Measurements from ENCODE around the gene DCLRE1C. TPM values are rescaled to one million over a fixed set of nuclear protein-coding genes. Genes with fewer than 3 reads are reported as not detected.
"Not testable (repeated sequence)": the region's sequence is repeated elsewhere in the genome, so short reads cannot be mapped to it uniquely, and the experiment has no call there.

DCLRE1C gene
- polyA plus RNA-seq, 1 donor, result 23.3 TPM

DNA sequence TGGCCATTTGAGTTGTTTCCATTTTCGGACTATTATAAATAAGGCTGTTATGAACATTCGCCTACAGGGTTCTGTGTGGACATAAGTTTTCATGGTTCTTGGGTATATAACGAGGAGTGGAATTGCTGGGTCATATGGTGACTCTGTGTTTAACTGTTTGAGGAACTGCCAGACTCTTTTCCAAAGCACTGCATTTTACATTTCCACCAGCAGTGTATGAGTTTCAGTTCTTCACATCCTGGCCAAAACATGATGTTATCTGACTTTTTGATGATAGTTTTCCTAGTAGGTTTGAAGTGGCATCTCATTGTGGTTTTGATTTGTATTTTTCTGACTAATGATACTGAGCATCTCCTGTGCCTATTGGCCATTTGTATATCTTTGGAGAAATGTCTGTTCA, 69.8 kb downstream of the DCLRE1C start:
- no peak for DNase-seq

GRCh38 chr10:14880229-14880628, 73.7 kb downstream of the DCLRE1C start:
- peak; percentile 4 for DNase-seq

GRCh38 chr10:14879928-14880193, 74.0 kb downstream of the DCLRE1C start:
- peak; percentile 25 for DNase-seq

GRCh38 chr10:14879124-14879927, 74.6 kb downstream of the DCLRE1C start:
- DNase-seq, result peak; percentile 29

GRCh38 chr10:14878266-14879123, 75.4 kb downstream of the DCLRE1C start, which contains the start of gene SUV39H2:
TSS of gene SUV39H2 (plus strand) at chr10:14878866. CDS start at chr10:14878889, 23 bp downstream.
- peak; percentile 95 for DNase-seq

- DNase-seq, result no peak
Observed at GRCh38 chr10:14876764-14877163, 77.1 kb downstream of the DCLRE1C start.

- no peak for DNase-seq
Observed at GRCh38 chr10:14875941-14876340, 78.0 kb downstream of the DCLRE1C start.

- DNase-seq, result no peak
Observed at GRCh38 chr10:14873090-14873760, 80.7 kb downstream of the DCLRE1C start.

DNA sequence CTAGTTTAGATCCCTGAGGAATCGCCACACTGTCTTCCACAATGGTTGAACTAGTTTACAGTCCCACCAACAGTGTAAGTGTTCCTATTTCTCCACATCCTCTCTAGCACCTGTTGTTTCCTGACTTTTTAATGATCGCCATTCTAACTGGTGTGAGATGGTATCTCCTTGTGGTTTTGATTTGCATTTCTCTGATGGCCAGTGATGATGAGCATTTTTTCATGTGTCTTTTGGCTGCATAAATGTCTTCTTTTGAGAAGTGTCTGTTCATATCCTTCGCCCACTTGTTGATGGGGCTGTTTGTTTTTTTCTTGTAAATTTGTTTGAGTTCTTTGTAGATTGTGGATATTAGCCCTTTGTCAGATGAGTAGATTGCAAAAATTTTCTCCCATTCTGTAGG, 89.0 kb downstream of the DCLRE1C start:
- DNase-seq, result not testable (repeated sequence)

DNA sequence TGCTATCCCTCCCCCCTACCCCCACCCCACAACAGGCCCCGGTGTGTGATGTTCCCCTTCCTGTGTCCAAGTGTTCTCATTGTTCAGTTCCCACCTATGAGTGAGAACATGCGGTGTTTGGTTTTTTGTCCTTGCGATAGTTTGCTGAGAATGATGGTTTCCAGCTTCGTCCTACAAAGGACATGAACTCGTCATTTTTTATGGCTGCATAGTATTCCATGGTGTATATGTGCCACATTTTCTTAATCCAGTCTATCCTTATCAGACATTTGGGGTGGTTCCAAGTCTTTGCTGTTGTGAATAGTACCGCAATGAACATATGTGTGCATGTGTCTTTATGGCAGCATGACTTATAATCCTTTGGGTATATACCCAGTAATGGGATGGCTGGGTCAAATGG, 89.4 kb downstream of the DCLRE1C start:
- not testable (repeated sequence) for DNase-seq

DNA sequence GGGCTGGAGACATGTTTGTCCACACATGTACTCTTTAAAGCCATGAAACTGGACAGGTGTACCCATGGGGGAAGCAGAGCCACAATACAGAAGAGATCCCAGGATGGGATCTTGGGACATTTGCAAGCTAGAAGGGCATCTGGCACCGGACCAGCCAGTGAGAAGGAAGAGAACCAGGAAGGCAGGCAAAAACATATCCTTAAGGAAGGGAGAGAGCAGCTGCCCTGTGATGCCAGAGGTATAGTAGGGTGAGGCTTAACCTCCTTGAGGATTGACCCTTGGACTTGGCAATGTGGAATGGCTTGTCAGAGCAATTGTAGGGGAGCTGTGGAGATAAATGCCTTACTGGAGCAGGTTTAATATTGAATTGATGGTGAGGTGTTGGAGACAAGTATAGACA, 93.1 kb downstream of the DCLRE1C start:
- no peak for DNase-seq

GRCh38 chr10:14859775-14860174, 94.1 kb downstream of the DCLRE1C start:
- DNase-seq, result no peak

DNA sequence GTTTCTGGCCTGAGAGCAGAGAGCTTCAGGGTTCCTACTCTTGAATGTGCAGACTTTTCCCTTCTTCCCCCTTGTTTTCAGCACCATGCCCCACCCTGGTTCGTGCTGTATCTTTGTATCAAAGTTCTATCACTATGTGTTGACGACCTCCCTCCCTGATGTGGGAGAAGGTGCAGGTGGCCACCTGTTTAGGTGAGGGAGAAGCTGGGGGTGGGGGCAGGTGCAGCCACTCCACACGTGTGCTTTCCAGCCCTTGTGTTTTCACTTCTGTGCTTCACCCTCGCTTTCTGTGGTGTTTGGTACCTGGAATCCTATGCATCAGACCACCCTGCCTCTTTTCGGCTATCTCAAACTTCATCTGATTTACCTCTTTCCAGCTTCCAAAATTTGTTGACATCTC, 94.9 kb downstream of the DCLRE1C start:
- DNase-seq, result no peak

DNA sequence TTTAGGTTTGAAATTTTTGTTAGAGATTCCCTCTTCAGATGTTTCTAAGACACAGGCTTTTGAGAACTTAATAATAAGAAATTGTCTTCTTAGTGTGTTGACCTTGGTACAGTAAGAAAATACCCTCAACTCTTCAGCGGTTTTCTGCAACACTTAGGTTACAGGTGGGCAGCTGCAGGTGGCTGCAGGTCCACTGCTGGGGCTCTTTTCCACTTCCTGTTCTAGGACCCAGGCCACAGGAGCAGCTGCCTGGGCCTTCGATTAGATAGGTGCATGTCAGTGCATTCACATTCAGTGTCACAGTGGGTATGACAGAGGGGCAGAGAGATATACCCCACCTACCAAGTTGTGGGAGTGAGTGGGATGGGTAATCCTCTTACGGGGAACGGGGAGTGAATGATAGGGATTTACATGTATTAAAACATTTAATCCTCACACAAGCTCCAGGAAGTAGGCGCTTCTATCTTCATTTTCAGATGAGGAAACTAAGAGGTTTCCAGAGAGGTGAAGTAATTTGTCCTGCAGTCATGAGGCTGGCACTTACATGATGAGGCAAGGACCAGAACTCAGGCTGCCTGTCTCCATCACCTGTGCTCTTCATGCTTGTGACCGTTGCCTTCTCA, 95.4 kb downstream of the DCLRE1C start:
- no peak for DNase-seq

- no peak for DNase-seq
Observed at GRCh38 chr10:14855453-14855852, 98.4 kb downstream of the DCLRE1C start.

DNA sequence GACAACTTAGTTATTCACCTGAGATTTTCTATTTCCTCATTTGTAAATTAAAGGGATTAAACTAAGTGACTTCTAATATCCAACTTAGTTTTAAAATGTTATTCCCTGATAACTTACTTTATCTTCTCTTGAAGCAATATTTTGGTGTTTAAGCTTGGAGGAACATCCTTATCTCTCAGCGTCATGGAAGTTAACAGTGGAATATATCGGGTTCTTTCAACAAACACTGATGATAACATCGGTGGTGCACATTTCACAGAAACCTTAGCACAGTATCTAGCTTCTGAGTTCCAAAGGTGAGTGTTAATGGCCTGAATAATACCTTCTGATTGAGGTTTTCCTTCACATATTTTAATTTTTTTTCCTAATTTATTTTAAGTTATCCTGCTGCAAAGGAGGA, 101.7 kb downstream of the DCLRE1C start:
- no peak for DNase-seq

Other genes starting within 250 kb of the DCLRE1C start
- 105 TPM for gene FAM107B, start 179.2 kb downstream of the DCLRE1C start, polyA plus RNA-seq (ENCODE audit: insufficient read length)
- 3.6 TPM for gene CDNF, start 116.1 kb downstream of the DCLRE1C start, polyA plus RNA-seq (ENCODE audit: insufficient read length)
- 27.2 TPM for gene HSPA14, start 115.8 kb downstream of the DCLRE1C start, polyA plus RNA-seq (ENCODE audit: insufficient read length)
- gene MSANTD7, start 115.8 kb downstream of the DCLRE1C start, polyA plus RNA-seq (ENCODE audit: insufficient read length), result 18.3 TPM
- gene SUV39H2, start 75.2 kb downstream of the DCLRE1C start, polyA plus RNA-seq (ENCODE audit: insufficient read length), result 30.1 TPM
- 1.4 TPM for gene MEIG1, start 5.3 kb upstream of the DCLRE1C start, polyA plus RNA-seq (ENCODE audit: insufficient read length)
- 0.96 TPM for gene OLAH, start 89.8 kb upstream of the DCLRE1C start, polyA plus RNA-seq (ENCODE audit: insufficient read length)
- 8.9 TPM for gene ACBD7, start 134.7 kb upstream of the DCLRE1C start, polyA plus RNA-seq (ENCODE audit: insufficient read length)
- gene RPP38, start 143.3 kb upstream of the DCLRE1C start, polyA plus RNA-seq (ENCODE audit: insufficient read length), result 33.2 TPM
- 45.5 TPM for gene NMT2, start 214.6 kb upstream of the DCLRE1C start, polyA plus RNA-seq (ENCODE audit: insufficient read length)

Data from left kidney (tissue), 2 donors.